Measurements from ENCODE around the gene DMRT3. TPM values are rescaled to one million over a fixed set of nuclear protein-coding genes. Genes with fewer than 3 reads are reported as not detected.

The DMRT3 gene
- total and polyA plus RNA-seq, 2 donors (not counting 1 experiment from before 2014, with no cell fraction given): not detected

GRCh38 chr9:1024112-1024511 is 47.7 kb downstream of the DMRT3 start:
- Histone ChIP-seq H3K36me3 (ENCODE audit: control insufficient read depth, insufficient read depth, low read length) (no peaks in the 10 kb centered on the region), H3K4me2 (ENCODE audit: extremely low read depth, insufficient read depth, low read length) (no peak overlapping the region), H2AFZ (ENCODE audit: low read length) (no peak overlapping the region), H3K27me3 (ENCODE audit: control insufficient read depth, insufficient read depth, low read length) (no peaks in the 10 kb centered on the region), H3K27ac (ENCODE audit: insufficient read depth, low read length) (no peak overlapping the region), H3K9ac (ENCODE audit: insufficient read depth, low read length) (no peak overlapping the region), H3K79me2 (ENCODE audit: control insufficient read depth, insufficient read depth, low read length) (no peaks in the 10 kb centered on the region), H3K4me3 (replicated peaks in 1 of 4; ENCODE audit: control extremely low read depth in 1 of 4, insufficient read depth in 1 of 4, low read depth in 3 of 4, low read length in 4 of 4) (no peak overlapping the region), H3K9me3 (ENCODE audit: control insufficient read depth, insufficient read depth, low read depth, low read length) (no peaks in the 10 kb centered on the region), H4K20me1 (ENCODE audit: control insufficient read depth, extremely low read depth, insufficient read depth, low read length) (no peaks in the 10 kb centered on the region), H3K4me1 (ENCODE audit: control insufficient read depth, extremely low read depth, insufficient read depth, low read length) (no peaks in the 10 kb centered on the region)
- TF ChIP-seq, protein P1, sequence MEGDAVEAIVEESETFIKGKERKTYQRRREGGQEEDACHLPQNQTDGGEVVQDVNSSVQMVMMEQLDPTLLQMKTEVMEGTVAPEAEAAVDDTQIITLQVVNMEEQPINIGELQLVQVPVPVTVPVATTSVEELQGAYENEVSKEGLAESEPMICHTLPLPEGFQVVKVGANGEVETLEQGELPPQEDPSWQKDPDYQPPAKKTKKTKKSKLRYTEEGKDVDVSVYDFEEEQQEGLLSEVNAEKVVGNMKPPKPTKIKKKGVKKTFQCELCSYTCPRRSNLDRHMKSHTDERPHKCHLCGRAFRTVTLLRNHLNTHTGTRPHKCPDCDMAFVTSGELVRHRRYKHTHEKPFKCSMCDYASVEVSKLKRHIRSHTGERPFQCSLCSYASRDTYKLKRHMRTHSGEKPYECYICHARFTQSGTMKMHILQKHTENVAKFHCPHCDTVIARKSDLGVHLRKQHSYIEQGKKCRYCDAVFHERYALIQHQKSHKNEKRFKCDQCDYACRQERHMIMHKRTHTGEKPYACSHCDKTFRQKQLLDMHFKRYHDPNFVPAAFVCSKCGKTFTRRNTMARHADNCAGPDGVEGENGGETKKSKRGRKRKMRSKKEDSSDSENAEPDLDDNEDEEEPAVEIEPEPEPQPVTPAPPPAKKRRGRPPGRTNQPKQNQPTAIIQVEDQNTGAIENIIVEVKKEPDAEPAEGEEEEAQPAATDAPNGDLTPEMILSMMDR (conservative IDR thresholded peaks at IDR 0.05 in 1 of 2, IDR thresholded peaks at IDR 0.05 in 1 of 2; ENCODE audit: low read depth in 1 of 2, low read length in 2 of 2): no peak
- TF ChIP-seq EZH2 (IDR thresholded peaks at IDR 0.05; ENCODE audit: low read length, missing control alignments): no peak
- no peak for DNase-seq (ENCODE audit: low read depth in 2 of 2)

DNA sequence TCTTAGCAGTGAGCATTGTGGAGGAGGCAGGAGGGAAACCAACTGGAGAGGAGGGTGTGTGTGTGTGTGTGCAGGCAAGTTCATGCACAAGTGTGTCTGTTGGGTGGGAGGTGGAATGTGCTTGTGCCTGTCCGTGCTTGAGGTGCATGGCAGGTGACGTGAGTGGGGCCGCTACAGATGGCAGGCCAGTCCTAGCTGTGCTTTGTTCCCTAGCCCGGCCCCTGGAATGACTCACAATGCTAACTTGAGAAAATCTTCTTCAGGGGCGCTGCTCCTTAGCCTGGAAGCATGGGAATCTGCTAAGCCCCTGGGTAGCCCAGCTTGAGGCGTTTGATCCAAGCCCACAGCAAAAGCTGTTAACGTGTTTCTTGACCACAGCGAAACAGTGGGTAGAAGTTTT is 48.7 kb downstream of the DMRT3 start:
- Histone ChIP-seq H4K20me1 (ENCODE audit: control insufficient read depth, extremely low read depth, insufficient read depth, low read length) (no peaks in the 10 kb centered on the region), H3K9ac (ENCODE audit: insufficient read depth, low read length) (no peak overlapping the region), H3K36me3 (ENCODE audit: control insufficient read depth, insufficient read depth, low read length) (no peaks in the 10 kb centered on the region), H3K27ac (ENCODE audit: insufficient read depth, low read length) (no peak overlapping the region), H2AFZ (ENCODE audit: low read length) (no peak overlapping the region), H3K4me2 (ENCODE audit: extremely low read depth, insufficient read depth, low read length) (no peak overlapping the region), H3K27me3 (ENCODE audit: control insufficient read depth, insufficient read depth, low read length) (no peaks in the 10 kb centered on the region), H3K4me3 (replicated peaks in 1 of 4; ENCODE audit: control extremely low read depth in 1 of 4, insufficient read depth in 1 of 4, low read depth in 3 of 4, low read length in 4 of 4) (no peak overlapping the region), H3K9me3 (ENCODE audit: control insufficient read depth, insufficient read depth, low read depth, low read length) (no peaks in the 10 kb centered on the region), H3K4me1 (ENCODE audit: control insufficient read depth, extremely low read depth, insufficient read depth, low read length) (no peaks in the 10 kb centered on the region), H3K79me2 (ENCODE audit: control insufficient read depth, insufficient read depth, low read length) (no peaks in the 10 kb centered on the region)
- no peak for TF ChIP-seq EZH2 (IDR thresholded peaks at IDR 0.05; ENCODE audit: low read length, missing control alignments)
- TF ChIP-seq, protein P1 (conservative IDR thresholded peaks at IDR 0.05 in 1 of 2, IDR thresholded peaks at IDR 0.05 in 1 of 2; ENCODE audit: low read depth in 1 of 2, low read length in 2 of 2): no peak
- no peak for DNase-seq (ENCODE audit: low read depth in 2 of 2)

DNA sequence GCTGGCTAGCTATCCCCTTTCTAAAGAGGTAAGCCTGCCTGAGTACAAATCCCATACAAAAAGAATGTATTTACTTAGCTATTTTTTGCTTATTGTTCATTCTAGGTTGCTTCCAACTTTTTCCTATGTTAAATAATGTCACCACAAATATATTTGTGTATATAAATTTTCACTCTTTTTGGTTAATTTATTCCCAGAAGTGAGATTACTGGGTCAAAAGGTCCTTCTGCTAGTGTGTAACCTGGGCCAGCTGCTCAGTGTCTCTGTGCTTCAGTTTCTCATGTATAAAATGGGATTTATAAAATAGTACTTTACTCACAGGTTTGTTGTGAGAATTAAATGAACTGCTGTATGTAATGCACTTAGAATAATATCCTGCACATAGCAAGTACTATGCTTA is 49.8 kb downstream of the DMRT3 start:
- H3K4me3 ChIP-seq (replicated peaks in 1 of 4; ENCODE audit: control extremely low read depth in 1 of 4, insufficient read depth in 1 of 4, low read depth in 3 of 4, low read length in 4 of 4): no peak overlapping the region
- no peak overlapping the region for H3K9ac ChIP-seq (ENCODE audit: insufficient read depth, low read length)
- no peak overlapping the region for H3K4me2 ChIP-seq (ENCODE audit: extremely low read depth, insufficient read depth, low read length)
- no peaks in the 10 kb centered on the region for H3K9me3 ChIP-seq (ENCODE audit: control insufficient read depth, insufficient read depth, low read depth, low read length)
- no peak overlapping the region for H2AFZ ChIP-seq (ENCODE audit: low read length)
- no peaks in the 10 kb centered on the region for H3K79me2 ChIP-seq (ENCODE audit: control insufficient read depth, insufficient read depth, low read length)
- no peak for TF ChIP-seq EZH2 (IDR thresholded peaks at IDR 0.05; ENCODE audit: low read length, missing control alignments)
- TF ChIP-seq, protein P1 (conservative IDR thresholded peaks at IDR 0.05 in 1 of 2, IDR thresholded peaks at IDR 0.05 in 1 of 2; ENCODE audit: low read depth in 1 of 2, low read length in 2 of 2): no peak
- DNase-seq (ENCODE audit: low read depth in 2 of 2): no peak
- H3K27me3 ChIP-seq (ENCODE audit: control insufficient read depth, insufficient read depth, low read length): no peaks in the 10 kb centered on the region
- H4K20me1 ChIP-seq (ENCODE audit: control insufficient read depth, extremely low read depth, insufficient read depth, low read length): no peaks in the 10 kb centered on the region
- no peaks in the 10 kb centered on the region for H3K36me3 ChIP-seq (ENCODE audit: control insufficient read depth, insufficient read depth, low read length)
- no peaks in the 10 kb centered on the region for H3K4me1 ChIP-seq (ENCODE audit: control insufficient read depth, extremely low read depth, insufficient read depth, low read length)
- no peak overlapping the region for H3K27ac ChIP-seq (ENCODE audit: insufficient read depth, low read length)

All from fibroblast of lung (primary cell).